HG02885 (cell line): ENCODE data around the gene INSIG1.

Source experiments
- ATAC-seq: cut with Tn5 transposase; IDR thresholded peaks from one replicate; pipeline ENCODE4 v1.9.1; 2021; ENCODE audit warnings: mild to moderate bottlenecking; ENCODE audit not compliant: unreplicated experiment, poor library complexity

Gene INSIG1

DNA sequence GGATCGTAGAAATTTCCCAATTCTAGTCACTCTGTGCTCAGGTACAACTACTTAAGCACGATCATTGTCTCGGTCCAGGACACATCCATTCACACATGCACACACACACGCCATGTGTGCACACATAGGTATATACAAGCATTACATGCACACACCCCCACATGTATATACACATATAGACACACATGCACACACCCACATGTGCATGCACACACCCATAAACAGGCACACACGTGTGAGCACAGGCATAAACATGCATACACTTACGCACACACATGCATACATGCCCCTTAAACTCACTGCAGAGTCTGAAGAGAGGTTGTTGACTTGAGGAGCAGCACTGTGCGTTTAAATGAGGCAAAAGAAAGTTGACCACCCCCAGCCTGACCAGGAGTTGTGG is 32.5 kb upstream of the INSIG1 start:
- no peak for ATAC-seq

DNA sequence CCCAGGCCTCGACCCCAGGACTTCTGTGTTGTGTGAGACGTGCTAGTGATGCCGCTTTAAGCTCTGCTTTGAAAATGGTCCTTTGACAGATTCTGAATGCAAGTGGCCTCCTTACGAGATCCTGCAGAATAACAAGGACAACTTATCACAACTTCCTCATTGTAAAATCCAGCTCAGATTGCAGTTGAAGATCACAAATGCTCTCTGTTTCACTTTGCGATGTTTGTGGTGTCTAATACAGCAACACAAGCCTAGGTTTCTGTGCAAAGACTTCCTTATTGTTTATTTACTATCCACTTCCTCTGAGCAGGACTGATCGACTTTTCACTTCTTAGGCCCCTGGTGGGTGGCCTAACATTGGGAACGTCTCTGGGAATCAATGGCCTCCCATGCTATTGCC is 31.7 kb upstream of the INSIG1 start:
- ATAC-seq, result no peak

DNA sequence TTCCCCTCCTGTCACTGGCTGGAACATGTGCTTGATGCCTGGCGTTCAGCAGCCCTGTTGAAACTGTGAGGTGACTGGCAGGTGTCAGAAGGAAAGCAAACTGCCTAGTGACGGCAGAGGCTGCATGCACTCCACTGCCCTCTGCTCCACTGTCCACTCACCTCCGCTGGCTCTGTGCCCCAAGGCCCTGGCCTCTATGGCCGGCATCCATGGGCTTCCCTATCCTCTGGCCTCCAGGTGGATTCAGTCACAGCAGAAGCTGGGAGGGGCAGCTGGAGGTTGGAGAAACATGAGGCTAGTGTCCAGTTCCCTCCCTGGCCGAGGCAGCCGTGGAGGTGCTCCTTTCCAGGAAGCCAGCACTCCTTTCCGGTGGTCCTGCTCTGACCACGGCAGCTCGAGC is 31.2 kb upstream of the INSIG1 start:
- ATAC-seq, result no peak

GRCh38 chr7:155267023-155267422 is 30.7 kb upstream of the INSIG1 start:
- ATAC-seq, result no peak

- no peak for ATAC-seq
These were observed 30.2 kb upstream of the INSIG1 start for GRCh38 chr7:155267436-155267835.

DNA sequence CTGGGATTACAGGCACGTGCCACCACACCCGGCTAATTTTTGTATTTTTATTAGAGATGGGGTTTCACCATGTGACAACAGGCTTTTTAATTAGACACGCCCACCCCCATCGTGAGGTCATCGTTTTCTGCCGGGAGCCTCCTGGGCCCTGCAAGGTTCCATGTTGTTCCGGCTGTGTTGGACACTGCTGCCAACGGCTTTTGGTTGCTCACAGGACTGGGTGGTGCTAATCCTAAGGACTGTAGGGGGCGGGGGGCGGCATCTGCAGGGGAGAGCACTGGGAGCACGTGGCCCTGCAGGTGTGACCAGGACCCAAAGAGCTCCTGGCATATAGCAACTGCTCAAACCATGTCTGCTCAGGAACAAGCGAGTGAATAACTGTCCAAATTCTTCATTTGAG is 29.5 kb upstream of the INSIG1 start:
- no peak for ATAC-seq

DNA sequence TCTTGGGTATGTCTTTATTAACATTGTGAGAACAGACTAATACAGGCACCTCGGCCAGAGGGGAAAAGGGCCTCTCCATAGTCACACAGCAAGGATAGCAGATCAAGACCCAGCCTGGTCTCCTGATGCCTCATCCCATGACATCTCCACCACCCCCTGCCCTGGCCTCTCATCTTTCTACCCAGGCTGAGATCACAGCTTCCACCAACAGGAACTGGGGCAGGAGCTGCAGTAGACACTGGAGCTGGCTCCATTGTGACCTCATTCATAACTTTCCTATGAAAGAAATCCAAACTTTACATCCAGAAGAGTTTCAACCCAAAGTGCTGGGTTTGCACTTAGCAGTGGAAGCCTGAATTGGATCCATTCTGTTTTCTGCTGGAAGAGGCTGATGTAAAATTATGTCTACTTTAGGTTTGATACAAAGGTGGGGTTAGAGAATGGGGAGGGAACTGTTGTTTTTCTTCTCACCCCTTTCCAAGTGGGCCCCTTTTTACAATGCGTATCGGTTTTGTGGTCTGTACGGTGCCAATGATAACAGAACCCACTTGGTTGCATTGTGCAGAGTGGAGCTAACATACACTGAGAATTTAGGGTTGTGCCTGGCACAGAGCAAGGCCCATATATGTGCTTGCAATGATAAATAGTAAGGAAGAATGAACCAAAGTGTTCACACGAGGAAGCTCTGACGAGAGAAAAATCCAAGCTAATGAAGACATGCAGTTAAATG is 28.6 kb upstream of the INSIG1 start:
- no peak for ATAC-seq

- ATAC-seq, result no peak
These were observed 27.7 kb upstream of the INSIG1 start for GRCh38 chr7:155269766-155270585.

- no peak for ATAC-seq
These were observed 26.8 kb upstream of the INSIG1 start for GRCh38 chr7:155270861-155271260.

DNA sequence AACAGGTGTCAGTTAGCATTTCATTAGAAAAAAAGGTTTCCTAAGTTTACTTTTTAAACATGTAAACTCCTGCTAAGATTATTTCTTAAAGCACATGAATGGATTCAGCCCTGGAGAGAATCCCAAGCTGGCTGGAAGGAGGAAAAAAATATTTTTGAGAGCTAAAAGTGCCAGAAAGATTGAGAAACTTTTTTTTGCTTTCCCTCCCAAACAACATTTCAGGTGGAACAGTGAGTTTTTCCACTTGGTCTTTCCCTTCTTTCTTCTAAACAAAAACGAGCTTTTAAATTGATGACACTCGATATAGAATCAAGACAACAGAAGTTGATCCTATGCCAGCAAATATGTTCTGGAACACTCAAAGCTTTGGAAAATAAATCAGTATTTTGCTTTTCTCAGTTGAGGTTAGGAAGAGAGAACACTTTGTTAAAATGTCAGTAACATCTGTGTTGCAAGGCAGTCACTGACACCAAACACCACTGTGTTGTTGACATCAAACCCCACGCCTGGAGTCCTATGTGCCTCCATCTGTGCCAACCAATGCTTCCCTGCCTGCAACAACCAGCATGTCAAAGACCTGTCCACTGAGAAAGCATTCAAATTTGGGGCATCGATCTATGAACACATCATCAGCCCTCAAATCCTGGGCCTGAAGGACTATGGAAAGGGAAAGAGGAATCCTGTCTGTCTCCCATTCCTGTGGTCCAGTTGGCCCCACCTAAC is 22.9 kb upstream of the INSIG1 start:
- no peak for ATAC-seq

GRCh38 chr7:155276042-155276799 is 21.5 kb upstream of the INSIG1 start:
- ATAC-seq, result no peak

DNA sequence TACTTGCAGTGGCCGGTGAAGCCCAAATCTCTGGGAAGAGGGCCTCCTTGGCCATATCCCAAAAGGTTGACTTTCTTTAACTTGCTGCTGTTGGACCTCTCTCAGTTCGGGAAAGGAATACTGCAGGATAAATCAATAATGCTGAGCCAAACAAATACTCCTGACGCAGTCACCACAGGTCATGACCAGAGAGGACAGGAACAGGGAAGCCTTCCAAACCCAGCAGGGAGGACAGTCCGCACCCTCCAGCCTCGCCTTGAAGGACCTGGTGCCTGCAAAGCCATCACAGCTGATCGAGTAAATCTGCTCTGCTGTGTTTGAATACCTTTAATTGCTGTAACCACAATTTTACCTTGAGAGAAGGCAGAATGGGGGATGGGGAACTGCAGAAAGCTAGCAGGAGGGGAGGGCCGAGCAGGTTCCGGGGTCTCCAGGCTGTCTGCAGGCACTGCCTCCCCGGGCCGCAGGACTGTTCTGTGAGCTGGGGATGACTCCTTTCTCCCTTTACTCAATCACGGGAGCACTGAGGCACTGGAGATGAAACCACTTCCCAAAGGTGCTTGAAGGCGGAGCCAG is 20.8 kb upstream of the INSIG1 start:
- no peak for ATAC-seq

DNA sequence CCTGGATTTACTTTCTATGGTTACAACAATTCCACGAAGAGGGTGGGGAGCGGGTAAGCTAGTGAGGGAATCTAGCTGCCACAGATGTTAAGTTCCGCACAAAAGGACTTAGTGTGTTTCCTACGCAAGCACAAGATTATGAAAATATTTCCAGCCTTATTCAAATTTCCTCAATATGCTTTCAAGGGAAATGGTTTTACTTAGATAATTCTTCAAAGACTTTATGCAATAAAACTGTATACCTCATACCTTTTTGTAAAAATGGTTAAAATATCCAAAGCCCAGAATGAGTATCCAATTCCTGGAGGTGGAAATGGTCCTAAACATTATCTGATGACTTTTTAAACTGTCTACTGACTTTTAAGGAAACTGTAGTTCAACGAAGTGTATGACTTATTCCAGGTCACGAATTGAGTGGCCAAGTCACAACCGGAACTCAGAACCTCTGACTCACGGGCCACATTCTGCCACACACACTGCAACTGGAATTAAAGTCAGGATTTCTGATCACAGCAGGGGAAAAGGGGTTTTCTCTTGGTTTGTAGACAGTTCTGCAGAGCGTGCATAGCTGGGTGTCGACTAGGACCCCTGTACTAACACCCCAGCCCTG is 20.2 kb upstream of the INSIG1 start:
- no peak for ATAC-seq

DNA sequence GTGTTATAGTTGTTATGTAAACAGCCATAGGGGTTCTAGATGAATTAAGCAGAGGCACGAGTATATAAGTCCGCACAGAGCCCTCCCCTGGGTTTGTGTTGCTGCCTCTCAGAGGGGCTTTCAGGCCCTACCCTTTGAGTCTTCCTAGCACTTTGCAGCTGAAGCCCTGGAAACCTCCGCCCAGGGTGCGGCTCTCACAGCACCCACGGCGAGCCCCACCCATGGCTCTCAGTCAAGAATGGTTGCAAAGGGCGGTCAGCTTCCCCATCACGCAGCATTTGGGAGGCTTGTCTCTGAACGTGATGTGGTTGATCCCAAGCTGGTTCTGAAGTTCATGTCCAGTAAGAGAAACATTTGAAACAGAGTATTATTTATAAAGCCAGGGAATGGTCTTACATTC is 18.8 kb upstream of the INSIG1 start:
- no peak for ATAC-seq

- ATAC-seq, result no peak
These were observed 17.8 kb upstream of the INSIG1 start for GRCh38 chr7:155279787-155280445.

DNA sequence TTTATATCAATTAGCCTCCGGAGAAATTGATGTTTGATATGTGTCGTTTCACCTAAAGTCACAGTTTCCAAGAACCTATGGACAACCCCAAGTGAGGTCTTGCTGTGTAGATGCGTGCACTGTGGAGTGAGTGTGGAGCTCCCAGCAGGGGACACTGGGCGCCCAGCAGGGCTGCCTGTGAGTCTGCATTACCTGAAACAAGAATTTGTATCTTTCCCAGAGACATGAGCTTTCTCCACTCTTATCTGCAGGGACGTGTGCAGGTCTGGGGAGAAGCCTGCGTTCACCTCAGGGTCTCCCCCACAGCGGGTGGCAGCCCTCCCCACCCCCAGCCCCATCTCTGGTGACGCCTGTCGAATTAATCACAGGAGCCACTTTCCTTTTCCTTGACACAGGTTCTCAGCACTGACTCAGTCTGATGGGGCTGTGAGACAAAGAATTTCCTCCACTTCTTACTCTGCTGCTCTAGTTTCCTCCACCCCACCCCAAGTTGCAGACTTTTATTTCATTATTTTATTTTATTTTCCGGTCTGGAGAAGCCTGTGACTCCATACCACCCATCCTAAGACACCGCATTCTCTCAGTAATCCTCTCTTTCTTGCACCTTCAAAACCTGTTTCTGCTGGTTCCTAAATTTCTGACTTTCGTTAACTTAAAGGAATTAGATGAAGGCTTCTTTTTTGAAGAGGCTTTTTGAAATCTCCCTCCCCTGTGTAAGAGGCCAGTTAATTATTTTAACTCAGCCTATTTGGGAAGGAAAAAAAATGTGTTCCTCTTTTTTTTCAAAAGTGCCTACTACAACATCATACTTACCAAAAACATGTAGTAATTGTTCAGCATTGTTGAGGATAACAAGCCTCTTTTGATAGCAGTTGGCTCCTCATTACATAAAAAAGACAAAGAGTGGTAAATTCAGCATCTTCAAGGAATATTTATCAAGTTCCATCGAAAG is 17.0 kb upstream of the INSIG1 start:
- ATAC-seq, result no peak

- ATAC-seq, result no peak
These were observed 16.2 kb upstream of the INSIG1 start for GRCh38 chr7:155281398-155281969.

- no peak for ATAC-seq
These were observed 15.0 kb upstream of the INSIG1 start for GRCh38 chr7:155282671-155283070.
